ENCODE data around the gene GPC6. TPM values are rescaled to one million over a fixed set of nuclear protein-coding genes. Genes with fewer than 3 reads are reported as not detected.
A peak's percentile ranks its signal among the peaks of the same experiment; 100 is the strongest.

The GPC6 gene
- total RNA-seq, 2 donors from 2014 or later = not detected

DNA sequence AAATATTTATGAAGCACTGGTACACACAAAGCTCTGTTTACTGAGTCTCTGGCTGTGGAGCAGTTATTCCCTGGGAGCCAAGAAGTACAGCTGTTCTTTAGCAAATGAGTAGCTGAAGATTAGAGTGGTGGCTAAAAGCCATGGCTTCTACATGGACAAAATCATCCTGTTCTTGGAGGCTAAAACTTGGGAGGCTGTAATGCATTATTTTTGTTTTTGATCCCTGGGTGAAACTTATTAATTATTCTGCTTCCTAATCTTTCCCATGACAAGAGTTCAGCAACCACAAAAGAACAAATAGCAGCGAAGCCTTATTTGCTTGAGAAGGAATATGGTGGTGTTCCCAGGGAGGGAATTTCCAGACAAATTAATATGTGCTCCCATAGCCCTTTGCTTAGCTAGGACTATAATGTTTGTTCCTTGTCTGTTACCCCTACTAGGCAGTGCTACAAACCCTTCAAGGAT lies 1143.4 kb downstream of the GPC6 start:
- Mint-ChIP-seq H3K4me3 (no peak overlapping the region), H3K27ac (no peak overlapping the region), H3K27me3 (peaks cover 37% of the 10 kb centered on the region), H3K9me3 (no peaks in the 10 kb centered on the region), H3K36me3 (ENCODE audit: low read depth) (no peaks in the 10 kb centered on the region), H3K4me1 (no peaks in the 10 kb centered on the region)
- no peak for ATAC-seq (replicated peaks)

DNA sequence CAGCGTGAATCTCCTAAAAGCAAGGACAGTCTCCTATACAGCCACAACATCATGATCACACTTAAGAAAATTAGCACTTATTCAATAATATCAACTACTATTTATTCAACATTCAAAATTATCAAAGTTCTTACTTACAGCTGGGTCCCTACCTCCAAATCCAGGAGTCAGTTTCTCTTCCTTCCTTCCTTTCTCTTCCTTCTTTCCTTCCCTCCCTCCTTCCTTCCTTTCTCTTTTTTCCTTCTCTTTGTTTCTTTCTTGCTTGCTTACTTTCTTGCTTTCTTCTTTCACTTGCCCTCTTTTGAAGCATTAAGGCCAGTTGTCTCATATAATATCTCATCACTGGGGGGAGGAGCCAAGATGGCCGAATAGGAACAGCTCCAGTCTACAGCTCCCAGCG lies 1145.2 kb downstream of the GPC6 start:
- no peaks in the 10 kb centered on the region for H3K36me3 Mint-ChIP-seq (ENCODE audit: low read depth)
- no peaks in the 10 kb centered on the region for H3K4me1 Mint-ChIP-seq

DNA sequence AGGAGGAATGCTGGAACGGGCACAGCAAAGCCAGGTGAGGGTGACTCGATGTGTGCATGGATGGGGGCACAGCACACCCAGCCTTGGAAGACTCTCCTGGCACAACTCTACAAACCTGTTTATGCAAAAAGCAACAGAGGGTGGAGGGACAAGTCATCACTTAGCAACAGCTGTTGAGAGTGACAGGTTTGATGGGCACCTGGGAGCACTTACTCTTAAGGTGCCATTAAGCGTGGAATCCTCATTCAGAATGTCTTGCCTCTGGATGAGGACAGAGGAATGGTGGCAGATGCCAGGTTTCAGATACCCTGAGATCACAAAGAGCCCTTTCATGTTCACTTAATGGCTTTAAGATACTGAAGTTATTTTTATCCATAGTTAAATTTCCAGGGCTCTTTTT lies 1155.9 kb downstream of the GPC6 start:
- no peak overlapping the region for H3K27ac Mint-ChIP-seq
- no peak overlapping the region for H3K4me3 Mint-ChIP-seq
- no peaks in the 10 kb centered on the region for H3K4me1 Mint-ChIP-seq
- peaks cover 15% of the 10 kb centered on the region for H3K27me3 Mint-ChIP-seq
- no peaks in the 10 kb centered on the region for H3K36me3 Mint-ChIP-seq (ENCODE audit: low read depth)
- H3K9me3 Mint-ChIP-seq = no peaks in the 10 kb centered on the region
- ATAC-seq (replicated peaks) = no peak

More for the DNA sequence above, 1145.2 kb downstream of the GPC6 start:
- H3K9me3 Mint-ChIP-seq = no peaks in the 10 kb centered on the region
- H3K27me3 Mint-ChIP-seq = peaks cover 28% of the 10 kb centered on the region
- no peak overlapping the region for H3K4me3 Mint-ChIP-seq
- H3K27ac Mint-ChIP-seq = no peak overlapping the region
- ATAC-seq (replicated peaks) = no peak

DNA sequence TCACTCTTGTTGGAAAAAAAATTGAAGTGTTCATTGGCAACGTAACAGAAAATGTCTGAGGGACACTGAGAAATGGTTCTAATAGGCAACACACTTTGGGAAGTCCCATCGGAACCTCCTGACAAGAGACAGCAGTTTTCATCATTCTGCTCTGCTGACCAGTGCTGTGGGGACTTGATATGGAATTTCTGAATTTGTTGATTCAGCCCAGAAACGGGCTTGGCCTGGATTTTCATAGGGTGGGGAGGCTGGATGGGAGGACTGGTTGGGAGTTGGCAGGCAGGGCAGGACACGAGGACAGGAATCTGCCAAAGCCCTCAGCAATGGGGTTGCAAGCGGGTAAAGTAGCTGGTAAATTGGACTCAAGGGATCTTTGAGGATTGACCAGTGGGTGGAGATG lies 1156.4 kb downstream of the GPC6 start:
- Mint-ChIP-seq H3K9me3 (no peaks in the 10 kb centered on the region), H3K4me3 (no peak overlapping the region), H3K27me3 (peaks cover 15% of the 10 kb centered on the region), H3K27ac (no peak overlapping the region), H3K4me1 (no peaks in the 10 kb centered on the region), H3K36me3 (ENCODE audit: low read depth) (no peaks in the 10 kb centered on the region)
- ATAC-seq (replicated peaks) = no peak

DNA sequence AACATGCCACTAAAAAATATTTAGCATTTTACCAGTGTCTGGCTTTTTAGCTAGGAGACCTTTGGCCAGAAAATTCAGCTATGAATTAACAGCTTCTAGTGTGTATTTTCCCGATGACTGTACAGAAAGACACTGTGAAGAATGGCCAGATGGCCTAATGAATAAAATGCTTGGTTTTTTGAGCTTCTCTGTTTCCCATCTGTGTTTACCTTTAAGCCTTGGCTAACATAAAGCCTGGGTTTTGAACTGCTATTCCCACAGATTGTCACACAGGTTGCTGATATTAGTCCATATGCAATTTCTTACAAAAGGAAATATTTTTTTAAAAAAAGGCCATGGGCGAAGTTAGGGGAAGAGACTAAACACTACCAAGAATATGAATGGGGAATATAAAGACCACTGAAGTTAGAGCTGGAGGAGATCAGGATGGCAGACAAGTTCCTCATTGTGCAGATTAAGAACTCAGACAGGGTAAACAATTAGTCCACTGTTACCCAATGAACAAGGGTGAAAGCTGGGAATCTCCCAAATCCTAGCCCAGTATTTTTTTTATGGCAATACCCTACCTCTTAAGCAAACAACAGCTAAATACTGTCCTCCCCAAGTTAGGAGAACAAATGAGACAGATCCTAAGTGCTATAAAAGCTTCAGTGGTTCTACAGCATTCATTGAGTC lies 1157.8 kb downstream of the GPC6 start:
- no peaks in the 10 kb centered on the region for H3K4me1 Mint-ChIP-seq
- H3K9me3 Mint-ChIP-seq = no peaks in the 10 kb centered on the region
- no peaks in the 10 kb centered on the region for H3K36me3 Mint-ChIP-seq (ENCODE audit: low read depth)
- no peak overlapping the region for H3K4me3 Mint-ChIP-seq
- no peak for ATAC-seq (replicated peaks)
- no peak overlapping the region for H3K27ac Mint-ChIP-seq
- H3K27me3 Mint-ChIP-seq = peaks cover 13% of the 10 kb centered on the region

DNA sequence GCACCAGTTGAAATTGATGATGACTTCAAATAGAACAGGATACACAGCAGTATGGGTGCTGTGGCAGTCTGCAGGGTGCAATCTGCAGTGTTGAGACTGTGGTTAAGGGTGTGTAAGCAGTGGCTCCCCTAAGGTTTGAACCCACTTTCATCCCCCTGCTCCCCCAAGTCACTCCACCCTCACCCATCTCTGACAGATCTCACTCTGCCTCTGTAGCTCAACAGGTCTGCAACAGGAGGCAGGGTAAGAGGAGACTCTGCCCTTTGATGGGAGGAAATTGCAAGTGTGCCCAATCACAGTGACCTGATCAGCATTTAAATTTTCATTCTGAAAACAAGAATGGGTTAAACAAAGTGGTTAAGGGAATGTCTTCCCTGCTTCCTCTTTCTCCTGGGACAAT lies 1160.4 kb downstream of the GPC6 start:
- ATAC-seq (replicated peaks) = no peak
- no peak overlapping the region for H3K27ac Mint-ChIP-seq
- H3K4me3 Mint-ChIP-seq = no peak overlapping the region

DNA sequence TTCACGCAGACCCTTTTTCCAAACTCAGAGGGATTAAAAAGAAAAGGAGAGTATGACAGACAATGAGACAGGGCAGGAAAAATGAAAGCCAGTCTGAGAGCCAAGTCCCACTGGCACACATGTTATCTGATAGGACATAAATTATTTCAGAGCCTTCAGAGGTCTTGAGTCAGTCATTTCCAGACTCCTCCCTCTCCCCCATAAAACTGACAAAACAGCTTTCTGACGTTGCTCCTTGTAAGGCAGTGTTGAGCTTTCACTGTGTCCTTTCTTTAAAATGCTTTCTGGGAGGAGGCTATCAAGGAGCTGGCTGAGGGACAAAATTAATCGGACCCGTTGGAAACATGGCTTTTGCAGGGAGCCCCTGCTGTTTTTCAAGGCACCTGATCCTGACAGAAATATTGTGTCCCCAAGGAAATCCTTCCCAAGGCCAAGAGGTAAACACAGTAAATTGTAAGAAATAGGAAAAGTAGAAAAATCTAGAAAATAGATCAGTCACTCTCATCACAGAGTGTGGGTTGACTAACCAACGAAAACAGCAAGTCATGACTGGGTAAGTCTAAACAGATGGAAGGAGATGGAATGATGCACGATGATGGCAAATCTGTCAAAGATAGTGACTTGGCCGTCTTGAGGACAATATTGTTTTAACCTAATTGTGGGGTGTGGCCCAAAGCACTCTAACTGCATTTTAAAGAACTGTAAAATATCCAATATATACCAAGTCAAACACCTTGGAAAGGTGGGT lies 1163.2 kb downstream of the GPC6 start:
- H3K27me3 Mint-ChIP-seq = peaks cover 4% of the 10 kb centered on the region
- no peaks in the 10 kb centered on the region for H3K9me3 Mint-ChIP-seq
- no peaks in the 10 kb centered on the region for H3K36me3 Mint-ChIP-seq (ENCODE audit: low read depth)
- H3K4me1 Mint-ChIP-seq = no peaks in the 10 kb centered on the region
- no peak for ATAC-seq (replicated peaks)
- H3K27ac Mint-ChIP-seq = no peak overlapping the region
- H3K4me3 Mint-ChIP-seq = no peak overlapping the region

More for the DNA sequence above, 1160.4 kb downstream of the GPC6 start:
- H3K9me3 Mint-ChIP-seq = no peaks in the 10 kb centered on the region
- H3K36me3 Mint-ChIP-seq (ENCODE audit: low read depth) = no peaks in the 10 kb centered on the region
- no peaks in the 10 kb centered on the region for H3K4me1 Mint-ChIP-seq
- H3K27me3 Mint-ChIP-seq = peaks cover 4% of the 10 kb centered on the region

DNA sequence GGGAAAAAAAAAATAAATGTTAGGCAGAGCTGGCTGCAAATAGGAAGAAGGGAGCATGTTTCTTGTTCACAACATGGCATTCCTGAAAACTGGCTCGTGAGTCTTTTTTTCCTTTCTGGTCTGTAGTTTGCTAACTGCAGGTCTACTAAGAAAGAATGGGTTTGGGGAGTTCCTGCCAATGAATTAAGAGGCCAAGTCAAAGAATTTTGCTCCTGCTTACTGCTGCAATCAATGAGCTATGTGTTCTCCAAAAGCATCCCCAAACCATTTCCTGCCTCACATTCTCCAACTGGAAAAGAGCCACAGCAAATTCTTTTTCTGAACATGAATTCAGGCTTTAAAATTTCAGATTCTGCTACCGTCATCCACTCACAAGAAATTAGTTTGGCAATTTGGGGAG lies 1164.3 kb downstream of the GPC6 start:
- H3K36me3 Mint-ChIP-seq (ENCODE audit: low read depth) = no peaks in the 10 kb centered on the region
- H3K4me1 Mint-ChIP-seq = no peaks in the 10 kb centered on the region
- no peak for ATAC-seq (replicated peaks)
- H3K4me3 Mint-ChIP-seq = no peak overlapping the region
- no peaks in the 10 kb centered on the region for H3K9me3 Mint-ChIP-seq
- no peak overlapping the region for H3K27ac Mint-ChIP-seq
- H3K27me3 Mint-ChIP-seq = peaks cover 4% of the 10 kb centered on the region

DNA sequence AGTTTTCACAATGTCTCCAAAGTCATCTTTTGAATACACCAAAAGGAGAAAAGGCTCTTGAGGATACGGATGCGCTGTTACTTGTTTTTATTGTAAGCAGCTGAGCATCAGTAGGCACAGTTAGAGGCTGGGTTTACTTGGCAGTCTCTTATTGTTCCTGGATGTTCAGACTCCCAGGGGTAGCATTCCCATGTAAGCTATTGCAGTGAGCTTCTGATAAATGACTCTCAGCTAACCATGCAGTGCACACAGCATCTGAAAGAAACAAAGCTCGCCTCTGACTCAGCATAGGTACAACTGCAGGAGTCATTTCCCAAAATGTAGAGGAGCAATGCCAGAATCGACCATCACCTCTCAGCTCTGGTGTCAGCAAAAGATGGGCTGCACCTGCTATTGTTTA lies 1168.1 kb downstream of the GPC6 start:
- no peaks in the 10 kb centered on the region for H3K36me3 Mint-ChIP-seq (ENCODE audit: low read depth)
- no peaks in the 10 kb centered on the region for H3K4me1 Mint-ChIP-seq
- no peak overlapping the region for H3K4me3 Mint-ChIP-seq
- H3K27ac Mint-ChIP-seq = no peak overlapping the region
- no peaks in the 10 kb centered on the region for H3K9me3 Mint-ChIP-seq
- no peak for ATAC-seq (replicated peaks)
- peaks cover 19% of the 10 kb centered on the region for H3K27me3 Mint-ChIP-seq

DNA sequence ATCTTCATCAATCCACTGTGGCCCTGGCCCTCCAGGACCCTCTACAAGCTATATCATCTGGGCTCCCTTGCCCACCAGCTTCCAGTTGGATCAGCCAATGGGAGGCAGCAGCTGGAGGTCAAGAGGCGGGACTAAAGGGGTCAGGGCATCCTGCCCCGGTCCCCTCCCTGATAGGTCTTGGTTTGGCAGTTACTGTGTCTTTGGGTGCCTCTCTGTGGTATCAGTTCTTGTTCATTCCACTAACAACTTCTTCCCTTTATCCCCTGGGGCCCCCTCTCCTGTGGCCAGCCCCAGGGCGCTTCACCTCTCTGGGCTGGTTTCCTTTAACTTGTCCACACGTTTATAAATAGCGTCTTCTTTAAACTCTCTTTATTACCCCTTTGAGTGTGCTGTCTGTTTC lies 1169.3 kb downstream of the GPC6 start:
- Mint-ChIP-seq H3K27ac (no peak overlapping the region), H3K4me3 (no peak overlapping the region), H3K27me3 (peaks cover 19% of the 10 kb centered on the region), H3K36me3 (ENCODE audit: low read depth) (no peaks in the 10 kb centered on the region), H3K9me3 (no peaks in the 10 kb centered on the region), H3K4me1 (no peaks in the 10 kb centered on the region)
- ATAC-seq (replicated peaks) = no peak

DNA sequence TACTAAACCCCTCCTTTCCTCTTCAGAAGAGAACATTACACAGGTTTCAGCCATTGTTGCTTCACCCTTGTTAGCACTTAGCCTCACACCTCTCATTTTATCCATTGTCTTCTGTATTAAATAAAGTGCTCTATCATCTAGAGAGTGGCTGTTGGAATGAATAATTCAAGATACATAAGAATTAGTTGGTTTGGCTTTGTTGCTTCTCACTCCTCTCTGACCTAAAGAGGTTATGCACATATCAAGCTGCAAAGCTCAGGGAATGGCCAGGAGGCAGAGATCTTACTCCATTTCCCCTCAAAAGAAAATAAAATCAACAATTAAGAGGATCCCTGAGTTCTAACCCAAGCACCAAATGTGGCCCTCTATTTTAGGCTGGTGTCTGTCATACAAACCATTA lies 1173.2 kb downstream of the GPC6 start:
- H3K4me3 Mint-ChIP-seq = no peak overlapping the region
- ATAC-seq (replicated peaks) = no peak
- H3K27me3 Mint-ChIP-seq = peaks cover 19% of the 10 kb centered on the region
- no peaks in the 10 kb centered on the region for H3K36me3 Mint-ChIP-seq (ENCODE audit: low read depth)
- H3K9me3 Mint-ChIP-seq = no peaks in the 10 kb centered on the region
- no peaks in the 10 kb centered on the region for H3K4me1 Mint-ChIP-seq
- H3K27ac Mint-ChIP-seq = no peak overlapping the region

DNA sequence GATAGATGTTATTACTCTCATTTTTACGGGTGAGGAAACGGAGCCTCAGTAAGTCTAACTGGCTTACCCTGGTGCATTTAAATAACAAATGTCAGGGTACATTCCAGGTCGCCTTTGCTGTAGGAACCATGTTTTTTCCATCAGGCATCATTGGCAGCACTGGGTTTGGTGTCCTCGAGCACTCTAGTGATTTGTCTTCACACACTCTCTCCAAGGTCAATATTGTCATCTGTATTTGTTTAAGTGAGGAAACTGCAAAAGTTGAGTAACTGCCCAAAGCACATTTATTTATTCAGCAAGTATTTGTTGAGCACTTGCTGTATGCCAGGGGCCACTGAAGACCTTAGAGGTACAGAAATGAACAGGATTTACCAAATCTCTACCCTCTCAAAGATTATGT lies 1174.3 kb downstream of the GPC6 start:
- Mint-ChIP-seq H3K27ac (no peak overlapping the region), H3K4me1 (no peaks in the 10 kb centered on the region), H3K27me3 (peaks cover 19% of the 10 kb centered on the region), H3K9me3 (no peaks in the 10 kb centered on the region), H3K36me3 (ENCODE audit: low read depth) (no peaks in the 10 kb centered on the region), H3K4me3 (no peak overlapping the region)
- ATAC-seq (replicated peaks) = no peak

DNA sequence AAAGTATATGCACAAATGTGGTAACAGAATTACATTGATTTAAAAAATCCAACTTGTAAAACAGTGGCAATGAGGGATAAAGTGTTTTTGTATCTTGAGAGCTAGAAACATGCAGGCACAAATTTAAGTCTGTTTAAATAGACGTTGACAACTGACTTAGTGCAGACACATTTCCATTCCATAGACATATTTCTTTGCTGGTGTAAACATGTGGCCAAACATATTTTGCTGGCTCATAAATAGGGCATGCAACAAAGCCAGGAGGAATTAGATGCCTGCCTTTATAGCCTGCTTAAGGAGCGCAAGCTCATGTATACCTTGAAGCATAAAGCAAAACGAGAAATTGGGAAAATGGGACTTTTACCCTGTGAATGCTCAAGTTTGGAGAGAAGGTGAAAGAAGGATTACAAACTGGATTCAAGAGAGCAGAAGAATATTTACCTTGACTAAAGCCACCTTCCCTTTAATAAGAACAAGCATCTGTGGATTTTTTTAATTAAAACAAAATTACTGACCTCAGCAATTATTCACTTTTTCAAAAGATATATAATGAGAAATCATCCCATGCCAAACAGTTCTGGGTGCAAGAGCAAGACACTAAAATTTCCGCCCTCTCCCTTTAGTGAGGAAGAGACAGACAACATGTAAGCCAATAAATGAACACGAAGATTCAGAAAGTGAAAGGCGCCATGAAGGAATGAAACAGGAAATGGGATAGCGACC lies 1181.9 kb downstream of the GPC6 start:
- H3K4me3 Mint-ChIP-seq = no peak overlapping the region
- no peak overlapping the region for H3K27ac Mint-ChIP-seq
- H3K27me3 Mint-ChIP-seq = peaks cover 26% of the 10 kb centered on the region
- ATAC-seq (replicated peaks) = no peak
- H3K4me1 Mint-ChIP-seq = no peaks in the 10 kb centered on the region
- H3K36me3 Mint-ChIP-seq (ENCODE audit: low read depth) = no peaks in the 10 kb centered on the region
- peaks cover 4% of the 10 kb centered on the region for H3K9me3 Mint-ChIP-seq

DNA sequence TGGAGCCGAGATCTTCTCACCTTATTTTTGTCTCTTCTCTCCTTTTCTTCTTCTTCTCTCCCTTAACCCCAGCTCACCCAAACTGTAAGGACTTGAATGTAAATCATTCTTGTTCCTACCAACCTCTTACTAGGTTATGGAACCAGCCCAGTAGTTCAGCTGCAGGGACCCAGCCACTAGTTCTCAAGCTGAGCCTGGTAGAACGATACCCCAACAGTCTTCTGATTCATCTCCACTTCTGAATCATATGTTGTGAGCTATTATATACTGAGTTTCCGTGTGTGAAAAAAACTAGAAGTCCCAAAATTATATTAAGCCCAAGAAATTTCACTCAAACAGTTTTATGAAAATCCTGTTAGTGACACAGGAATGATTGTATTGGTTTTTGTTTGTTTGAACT lies 1185.1 kb downstream of the GPC6 start:
- no peaks in the 10 kb centered on the region for H3K4me1 Mint-ChIP-seq
- peaks cover 27% of the 10 kb centered on the region for H3K27me3 Mint-ChIP-seq
- H3K9me3 Mint-ChIP-seq = peaks cover 4% of the 10 kb centered on the region
- no peak overlapping the region for H3K4me3 Mint-ChIP-seq
- H3K27ac Mint-ChIP-seq = no peak overlapping the region
- no peaks in the 10 kb centered on the region for H3K36me3 Mint-ChIP-seq (ENCODE audit: low read depth)
- peak; percentile 46 for ATAC-seq (replicated peaks)

All from activated T-helper 17 cell treated with anti-CD3 and anti-CD28 coated beads, Interleukin-2, amount 50 U/mL, for 72 hours (primary cell).